GM12865 (cell line): ENCODE results near the gene NOL9.

ENCODE experiments used
- DNase-seq: peaks from one replicate; pipeline ENCODE4 v3.0.0; 2010; ENCODE audit warnings: low read depth
- H3K4me3 ChIP-seq: 2 replicates; pipeline ENCODE4 v1.5.1; 2011; ENCODE audit warnings: mild to moderate bottlenecking, low read depth, low read length, control low read depth
- CTCF ChIP-seq: IDR thresholded peaks from 2 replicates; pipeline ENCODE4 v1.5.1; 2011; ENCODE audit warnings: low read length, control low read depth, low read depth, inconsistent platforms; ENCODE audit not compliant: insufficient read depth; ENCODE audit errors: missing control alignments

Gene NOL9

GRCh38 chr1:6554031-6554906 is at the start of gene NOL9:
Gene NOL9, minus strand, starts transcription at chr1:6554513. Its CDS starts 11 bp downstream, at chr1:6554502.
- peak; percentile 93 for TF ChIP-seq CTCF
- peak; percentile 96 for DNase-seq
- H3K4me3 ChIP-seq: peak within 1 kb of the TSS; percentile 92

GRCh38 chr1:6603238-6603914 is 49.1 kb upstream of the NOL9 start:
- peak overlapping the region; percentile 64 for H3K4me3 ChIP-seq
- peak; percentile 66 for DNase-seq
- TF ChIP-seq CTCF: no peak

GRCh38 chr1:6602669-6603237 is 48.4 kb upstream of the NOL9 start, which contains the start of gene KLHL21:
Gene KLHL21, minus strand, starts transcription at chr1:6602869. Its CDS starts 52 bp downstream, at chr1:6602817.
- no peak for TF ChIP-seq CTCF

GRCh38 chr1:6601923-6602668 is 47.8 kb upstream of the NOL9 start:
- H3K4me3 ChIP-seq: peak overlapping the region; percentile 75
- peak; percentile 55 for DNase-seq
- no peak for TF ChIP-seq CTCF

More at GRCh38 chr1:6602669-6603237, 48.4 kb upstream of the NOL9 start, which contains the start of gene KLHL21:
- DNase-seq: peak; percentile 91
- peak within 1 kb of the TSS; percentile 75 for H3K4me3 ChIP-seq

- no peak for TF ChIP-seq CTCF
- peak; percentile 77 for DNase-seq
- peak overlapping the region; percentile 75 for H3K4me3 ChIP-seq
Measured at GRCh38 chr1:6601049-6601922, 47.0 kb upstream of the NOL9 start.
